Right atrium auricular region (tissue), 2 donors: Measurements from ENCODE around the gene GKN1. TPM values are rescaled to one million over a fixed set of nuclear protein-coding genes. Genes with fewer than 3 reads are reported as not detected.

Experiments used
- DNase-seq: peaks from one replicate; pipeline ENCODE4 v3.0.0-alpha.2; 2019; ENCODE audit warnings: low spot score
- H3K27ac ChIP-seq, 2 donors: fragments of 200-600 bp; sonication (generic); 1 replicate in 1 of 2; 2 replicates in 1 of 2; pipeline ENCODE4 v1.5.1; 2016 to 2019
- H3K27me3 ChIP-seq, 2 donors: fragments of 200-600 bp; sonication (generic); one replicate each; pipeline versions ENCODE4 v1.5.1 to v1.6.0; 2017 to 2019
- H3K36me3 ChIP-seq: fragments of 200-600 bp; sonication (generic); one replicate; pipeline ENCODE4 v1.5.1; 2016
- H3K4me1 ChIP-seq, 2 donors: fragments of 200-600 bp; sonication (generic); one replicate each; pipeline versions ENCODE4 v1.5.1 to v1.6.0; 2017 to 2019
- H3K4me3 ChIP-seq, 2 donors: fragments of 200-600 bp; sonication (generic); 1 replicate in 1 of 2; 2 replicates in 1 of 2; pipeline ENCODE4 v1.5.1; 2017 to 2019; ENCODE audit warnings: mild to moderate bottlenecking in 1 of 2, moderate library complexity in 1 of 2
- H3K9me3 ChIP-seq, 2 donors: fragments of 200-600 bp; sonication (generic); one replicate each; pipeline ENCODE4 v1.5.1; 2019
- CTCF ChIP-seq, 2 donors: fragments of 200-600 bp; sonication (generic); IDR thresholded peaks; one replicate each; pipeline ENCODE4 v1.5.1; 2019; ENCODE audit warnings: antibody characterized with exemption in 2 of 2
- total RNA-seq, 2 donors: library from RNA; depleted of rRNA; stranded (reverse); fragments of >200 nt; gene quantifications; one replicate each; pipeline ENCODE4 v1.1.0, GENCODE V29; 2016

Gene GKN1
- total RNA-seq, 2 donors from 2014 or later: not detected

GRCh38 chr2:68980956-68981355, 6.5 kb downstream of the GKN1 start:
- H3K36me3 ChIP-seq: no peaks in the 10 kb centered on the region
- no peaks in the 10 kb centered on the region for H3K4me1 ChIP-seq
- no peak overlapping the region for H3K27ac ChIP-seq
- no peaks in the 10 kb centered on the region for H3K9me3 ChIP-seq
- TF ChIP-seq CTCF (IDR thresholded peaks at IDR 0.05): no peak
- H3K27me3 ChIP-seq: no peaks in the 10 kb centered on the region
- DNase-seq: no peak
- no peak overlapping the region for H3K4me3 ChIP-seq

- H3K27ac ChIP-seq: no peak overlapping the region
- no peaks in the 10 kb centered on the region for H3K9me3 ChIP-seq
- no peak for TF ChIP-seq CTCF (IDR thresholded peaks at IDR 0.05)
- H3K27me3 ChIP-seq: no peaks in the 10 kb centered on the region
- peaks cover 0 to 7% of the 10 kb centered on the region in 2 donors for H3K4me1 ChIP-seq
- H3K4me3 ChIP-seq: no peak overlapping the region
- no peaks in the 10 kb centered on the region for H3K36me3 ChIP-seq
- no peak for DNase-seq
Observed at GRCh38 chr2:68987021-68987503, 12.6 kb downstream of the GKN1 start.

GRCh38 chr2:68989035-68989434, 14.6 kb downstream of the GKN1 start:
- no peak for DNase-seq
- no peak overlapping the region for H3K4me3 ChIP-seq
- peaks cover 0 to 7% of the 10 kb centered on the region in 2 donors for H3K4me1 ChIP-seq
- H3K9me3 ChIP-seq: no peaks in the 10 kb centered on the region
- no peak for TF ChIP-seq CTCF (IDR thresholded peaks at IDR 0.05)
- H3K27ac ChIP-seq: no peak overlapping the region
- H3K27me3 ChIP-seq: no peaks in the 10 kb centered on the region
- H3K36me3 ChIP-seq: no peaks in the 10 kb centered on the region

GRCh38 chr2:68992341-68992740, 17.9 kb downstream of the GKN1 start:
- no peak for TF ChIP-seq CTCF (IDR thresholded peaks at IDR 0.05)
- Histone ChIP-seq H3K9me3 (no peaks in the 10 kb centered on the region), H3K4me1 (no peaks in the 10 kb centered on the region), H3K4me3 (no peak overlapping the region), H3K27me3 (no peaks in the 10 kb centered on the region), H3K36me3 (no peaks in the 10 kb centered on the region), H3K27ac (no peak overlapping the region)
- no peak for DNase-seq

- H3K36me3 ChIP-seq: no peaks in the 10 kb centered on the region
- no peak for DNase-seq
- no peak overlapping the region for H3K4me3 ChIP-seq
- no peak overlapping the region for H3K27ac ChIP-seq
- H3K9me3 ChIP-seq: no peaks in the 10 kb centered on the region
- no peaks in the 10 kb centered on the region for H3K27me3 ChIP-seq
- H3K4me1 ChIP-seq: no peaks in the 10 kb centered on the region
- TF ChIP-seq CTCF (IDR thresholded peaks at IDR 0.05): no peak
Observed at GRCh38 chr2:68992933-68993332, 18.5 kb downstream of the GKN1 start.

- Histone ChIP-seq H3K36me3 (no peaks in the 10 kb centered on the region), H3K4me1 (no peaks in the 10 kb centered on the region), H3K9me3 (no peaks in the 10 kb centered on the region), H3K27me3 (no peaks in the 10 kb centered on the region), H3K4me3 (no peak overlapping the region), H3K27ac (no peak overlapping the region)
- DNase-seq: no peak
- no peak for TF ChIP-seq CTCF (IDR thresholded peaks at IDR 0.05)
Observed at GRCh38 chr2:68993660-68994059, 19.2 kb downstream of the GKN1 start.
